Mesenchymal stem cell (in vitro differentiated cells and primary cell): ENCODE data around the gene CHML.

Source experiments
- DNase-seq: peaks from one replicate; pipeline ENCODE4 v3.0.0-alpha.2; 2013
- H2AFZ ChIP-seq: one replicate; pipeline ENCODE4 v1.6.1; 2013; ENCODE audit warnings: low read depth, mild to moderate bottlenecking, control low read depth, inconsistent platforms, low read length, moderate library complexity
- H2AK5ac ChIP-seq: 2 replicates; pipeline ENCODE4 v1.6.1; 2013; ENCODE audit warnings: low read length, moderate library complexity, mild to moderate bottlenecking, inconsistent platforms; ENCODE audit not compliant: severe bottlenecking
- H2BK120ac ChIP-seq: one replicate; pipeline ENCODE4 v1.6.1; 2013; ENCODE audit warnings: low read depth, mild to moderate bottlenecking, inconsistent platforms, low read length, moderate library complexity
- H2BK12ac ChIP-seq, 2 experiments: one replicate each; pipeline ENCODE4 v1.6.1; 2013; ENCODE audit warnings: inconsistent platforms in 2 of 2, low read length in 2 of 2, mild to moderate bottlenecking in 2 of 2, moderate library complexity in 2 of 2, control low read depth in 1 of 2
- H2BK15ac ChIP-seq: one replicate; pipeline ENCODE4 v1.6.1; 2013; ENCODE audit warnings: mild to moderate bottlenecking, low read depth, inconsistent platforms; ENCODE audit not compliant: poor library complexity, severe bottlenecking
- H2BK5ac ChIP-seq: 2 replicates; pipeline ENCODE4 v1.6.1; 2013; ENCODE audit warnings: low read depth, mild to moderate bottlenecking, low read length, control low read depth, inconsistent platforms; ENCODE audit not compliant: poor library complexity, severe bottlenecking
- H3K14ac ChIP-seq, 2 experiments: one replicate each; pipeline ENCODE4 v1.6.1; 2013; ENCODE audit warnings: inconsistent platforms in 2 of 2, low read length in 2 of 2, control low read depth in 1 of 2, mild to moderate bottlenecking in 1 of 2, moderate library complexity in 1 of 2
- H3K18ac ChIP-seq, 2 experiments: one replicate each; pipeline ENCODE4 v1.6.1; 2013; ENCODE audit warnings: inconsistent platforms in 2 of 2, low read length in 2 of 2, control low read depth in 1 of 2, low read depth in 1 of 2, mild to moderate bottlenecking in 1 of 2
- H3K23ac ChIP-seq, 2 experiments: one replicate each; pipeline ENCODE4 v1.6.1; 2013; ENCODE audit warnings: inconsistent platforms in 2 of 2, low read length in 2 of 2, mild to moderate bottlenecking in 2 of 2, moderate library complexity in 2 of 2, control low read depth in 1 of 2
- H3K27ac ChIP-seq: 2 replicates; pipeline ENCODE4 v1.5.1; 2013; ENCODE audit warnings: mild to moderate bottlenecking, moderate library complexity, low read length, control low read depth, inconsistent platforms; ENCODE audit not compliant: poor library complexity, severe bottlenecking
- H3K27me3 ChIP-seq, 2 experiments: 2 replicates each; pipeline versions ENCODE4 v1.6.1 to v1.7.0; 2013; ENCODE audit warnings: low read length in 2 of 2, mild to moderate bottlenecking in 2 of 2, moderate library complexity in 2 of 2, control low read depth in 1 of 2, inconsistent platforms in 1 of 2; ENCODE audit not compliant: control insufficient read depth in 1 of 2, insufficient read depth in 1 of 2
- H3K36me3 ChIP-seq, 2 experiments: 2 replicates each; pipeline versions ENCODE4 v1.6.1 to v1.7.0; 2013; ENCODE audit warnings: low read length in 2 of 2, control low read depth in 1 of 2, inconsistent platforms in 1 of 2, low read depth in 1 of 2, mild to moderate bottlenecking in 1 of 2; ENCODE audit not compliant: insufficient read depth in 2 of 2, control insufficient read depth in 1 of 2
- H3K4ac ChIP-seq, 2 experiments: one replicate each; pipeline ENCODE4 v1.6.1; 2013; ENCODE audit warnings: inconsistent platforms in 2 of 2, low read length in 2 of 2, mild to moderate bottlenecking in 2 of 2, moderate library complexity in 2 of 2, control low read depth in 1 of 2, low read depth in 1 of 2
- H3K4me1 ChIP-seq: 2 replicates; pipeline ENCODE4 v1.6.1; 2013; ENCODE audit warnings: low read depth, low read length, control low read depth; ENCODE audit not compliant: control insufficient read depth, insufficient read depth
- H3K4me2 ChIP-seq: 2 replicates; pipeline ENCODE4 v1.6.1; 2013; ENCODE audit warnings: low read length, mild to moderate bottlenecking, inconsistent platforms; ENCODE audit not compliant: poor library complexity, severe bottlenecking
- H3K4me3 ChIP-seq, 2 experiments: 2 replicates each; pipeline versions ENCODE4 v1.5.1 to v1.7.0; 2013; ENCODE audit warnings: low read length in 2 of 2, mild to moderate bottlenecking in 2 of 2, control low read depth in 1 of 2, low read depth in 1 of 2; ENCODE audit not compliant: insufficient read depth in 1 of 2
- H3K79me1 ChIP-seq: replicated peaks from 2 replicates; pipeline ENCODE4 v1.6.1; 2013; ENCODE audit warnings: mild to moderate bottlenecking, control low read depth, low read length, inconsistent platforms; ENCODE audit not compliant: poor library complexity, severe bottlenecking
- H3K9ac ChIP-seq: 2 replicates; pipeline ENCODE4 v1.7.0; 2013; ENCODE audit warnings: mild to moderate bottlenecking, low read length, moderate library complexity
- H3K9me3 ChIP-seq: 2 replicates; pipeline ENCODE4 v1.7.0; 2013; ENCODE audit warnings: mild to moderate bottlenecking, low read length; ENCODE audit not compliant: control insufficient read depth
- H4K8ac ChIP-seq: one replicate; pipeline ENCODE4 v1.6.1; 2013; ENCODE audit warnings: inconsistent platforms, mild to moderate bottlenecking, low read length, moderate library complexity
- H4K91ac ChIP-seq: one replicate; pipeline ENCODE4 v1.6.1; 2013; ENCODE audit warnings: mild to moderate bottlenecking, low read length, inconsistent platforms
- WGBS: methylation state at CpG from one replicate; pipeline ENCODE4 v1.1.7; 2013; ENCODE audit warnings: mixed read lengths; 5-methylcytosine and 5-hydroxymethylcytosine counted together

The CHML gene

GRCh38 chr1:241624935-241625334 lies 15.2 kb downstream of the CHML start:
- Histone ChIP-seq H2BK5ac (no peak overlapping the region), H2BK120ac (no peak overlapping the region), H3K9me3 (no peaks in the 10 kb centered on the region), H3K4me1 (peaks cover 4% of the 10 kb centered on the region), H3K14ac (no peak overlapping the region), H3K79me1 (peaks cover 14% of the 10 kb centered on the region), H3K23ac (no peak overlapping the region), H3K27me3 (no peaks in the 10 kb centered on the region), H4K8ac (no peak overlapping the region), H2BK12ac (no peak overlapping the region), H4K91ac (no peak overlapping the region), H3K36me3 (peaks cover 0 to 2% of the 10 kb centered on the region in 2 experiments), H2BK15ac (no peak overlapping the region), H3K4me3 (no peak overlapping the region), H3K27ac (no peak overlapping the region), H3K18ac (no peak overlapping the region), H3K4ac (no peak overlapping the region), H2AK5ac (no peak overlapping the region), H3K4me2 (no peak overlapping the region), H3K9ac (no peak overlapping the region), H2AFZ (no peak overlapping the region)
- WGBS = 100% methylated on average over 1 of the region's 2 CpGs
- DNase-seq = no peak

GRCh38 chr1:241622669-241623068 lies 17.5 kb downstream of the CHML start:
- peaks cover 5% of the 10 kb centered on the region for H3K4me1 ChIP-seq
- H3K79me1 ChIP-seq = peaks cover 15% of the 10 kb centered on the region
- no peak overlapping the region for H3K14ac ChIP-seq

GRCh38 chr1:241617426-241617825 lies 22.7 kb downstream of the CHML start:
- H3K4ac ChIP-seq = no peak overlapping the region
- no peaks in the 10 kb centered on the region for H3K9me3 ChIP-seq
- H4K8ac ChIP-seq = no peak overlapping the region
- no peak overlapping the region for H2BK12ac ChIP-seq
- 98% methylated on average over 7 of the region's 7 CpGs for WGBS
- peaks cover 8% of the 10 kb centered on the region for H3K4me1 ChIP-seq
- no peaks in the 10 kb centered on the region for H3K36me3 ChIP-seq
- no peak overlapping the region for H3K4me3 ChIP-seq
- H2BK120ac ChIP-seq = no peak overlapping the region
- no peak overlapping the region for H2AFZ ChIP-seq
- no peak overlapping the region for H3K18ac ChIP-seq
- H3K27me3 ChIP-seq = no peaks in the 10 kb centered on the region
- DNase-seq = no peak
- no peak overlapping the region for H2AK5ac ChIP-seq
- peaks cover 2% of the 10 kb centered on the region for H3K79me1 ChIP-seq
- H3K4me2 ChIP-seq = no peak overlapping the region
- H3K27ac ChIP-seq = no peak overlapping the region
- H3K9ac ChIP-seq = no peak overlapping the region
- no peak overlapping the region for H3K23ac ChIP-seq
- H4K91ac ChIP-seq = no peak overlapping the region
- H2BK5ac ChIP-seq = no peak overlapping the region
- H2BK15ac ChIP-seq = no peak overlapping the region
- H3K14ac ChIP-seq = no peak overlapping the region

More at GRCh38 chr1:241622669-241623068, 17.5 kb downstream of the CHML start:
- no peak overlapping the region for H3K4me3 ChIP-seq
- H2AK5ac ChIP-seq = no peak overlapping the region
- no peaks in the 10 kb centered on the region for H3K27me3 ChIP-seq
- H2BK5ac ChIP-seq = no peak overlapping the region
- 96% methylated on average over 4 of the region's 5 CpGs for WGBS
- H3K4ac ChIP-seq = no peak overlapping the region
- no peak overlapping the region for H3K27ac ChIP-seq
- H2BK12ac ChIP-seq = no peak overlapping the region
- no peak overlapping the region for H2AFZ ChIP-seq
- H3K4me2 ChIP-seq = no peak overlapping the region
- H3K23ac ChIP-seq = no peak overlapping the region
- H2BK15ac ChIP-seq = no peak overlapping the region
- H3K18ac ChIP-seq = no peak overlapping the region
- H4K91ac ChIP-seq = no peak overlapping the region
- H3K36me3 ChIP-seq = peaks cover 0 to 2% of the 10 kb centered on the region in 2 experiments
- DNase-seq = no peak
- no peak overlapping the region for H3K9ac ChIP-seq
- H4K8ac ChIP-seq = no peak overlapping the region
- no peaks in the 10 kb centered on the region for H3K9me3 ChIP-seq
- H2BK120ac ChIP-seq = no peak overlapping the region

- Histone ChIP-seq H2BK15ac (no peak overlapping the region), H2BK12ac (no peak overlapping the region), H3K27ac (peak overlapping the region; percentile 74), H3K4me1 (peaks cover 8% of the 10 kb centered on the region), H3K23ac (no peak overlapping the region), H3K9ac (no peak overlapping the region), H3K27me3 (no peaks in the 10 kb centered on the region), H4K91ac (no peak overlapping the region), H2AFZ (no peak overlapping the region), H4K8ac (no peak overlapping the region), H2AK5ac (no peak overlapping the region), H3K79me1 (peaks cover 2% of the 10 kb centered on the region), H3K36me3 (no peaks in the 10 kb centered on the region), H3K9me3 (no peaks in the 10 kb centered on the region), H3K4me2 (no peak overlapping the region), H2BK5ac (no peak overlapping the region), H3K4ac (no peak overlapping the region), H3K14ac (no peak overlapping the region), H2BK120ac (no peak overlapping the region), H3K18ac (no peak overlapping the region), H3K4me3 (no peak overlapping the region)
- DNase-seq = no peak
- 89% methylated on average over 8 of the region's 8 CpGs for WGBS
Observed at GRCh38 chr1:241615043-241615974, 24.9 kb downstream of the CHML start.
